AML-193 (cell line): ENCODE data around the gene BAIAP2.

Source experiments
- DNase-seq, 2 experiments: peaks; one replicate each; lab custom pipeline; 2025; lab: John Stamatoyannopoulos, UW

The BAIAP2 gene

GRCh38 chr17:81037798-81038733, 3.1 kb downstream of the BAIAP2 start:
- no peak for DNase-seq

GRCh38 chr17:81039096-81039495, 4.1 kb downstream of the BAIAP2 start:
- DNase-seq, result no peak

GRCh38 chr17:81039854-81040758, 5.2 kb downstream of the BAIAP2 start:
- no peak for DNase-seq

GRCh38 chr17:81040791-81041337, 5.9 kb downstream of the BAIAP2 start:
- no peak for DNase-seq

GRCh38 chr17:81042606-81043005, 7.7 kb downstream of the BAIAP2 start:
- DNase-seq, result no peak

- no peak for DNase-seq
Measured at GRCh38 chr17:81043319-81043724, 8.4 kb downstream of the BAIAP2 start.

- DNase-seq, result no peak
Measured at GRCh38 chr17:81043725-81044427, 8.9 kb downstream of the BAIAP2 start.

GRCh38 chr17:81044428-81044763, 9.4 kb downstream of the BAIAP2 start:
- no peak for DNase-seq

GRCh38 chr17:81044764-81045589, 10.0 kb downstream of the BAIAP2 start:
- DNase-seq, result no peak

GRCh38 chr17:81045590-81046095, 10.7 kb downstream of the BAIAP2 start:
- DNase-seq, result no peak

- no peak for DNase-seq
Measured at GRCh38 chr17:81046132-81046769, 11.3 kb downstream of the BAIAP2 start.

- DNase-seq, result no peak
Measured at GRCh38 chr17:81046770-81047359, 11.9 kb downstream of the BAIAP2 start.

- no peak for DNase-seq
Measured at GRCh38 chr17:81048827-81049371, 13.9 kb downstream of the BAIAP2 start.

GRCh38 chr17:81049372-81049911, 14.5 kb downstream of the BAIAP2 start:
- DNase-seq, result no peak

- DNase-seq, result no peak
Measured at GRCh38 chr17:81049973-81050551, 15.1 kb downstream of the BAIAP2 start.

GRCh38 chr17:81050645-81051625, 16.0 kb downstream of the BAIAP2 start:
- no peak for DNase-seq

- DNase-seq, result no peak
Measured at GRCh38 chr17:81052199-81052997, 17.4 kb downstream of the BAIAP2 start.
